Smooth muscle cell of the brain vasculature (primary cell): Measurements from ENCODE around the gene LMNTD2.
"Not testable (repeated sequence)": the region's sequence is repeated elsewhere in the genome, so short reads cannot be mapped to it uniquely, and the experiment has no call there.

ENCODE experiments used
- DNase-seq: peaks from one replicate; pipeline ENCODE4 v3.0.0-alpha.2; 2012; ENCODE audit warnings: low read depth, low spot score

The LMNTD2 gene

GRCh38 chr11:535210-535518 lies 25.4 kb downstream of the LMNTD2 start:
- DNase-seq = no peak

- DNase-seq = no peak
Observed at GRCh38 chr11:534396-535209, 25.9 kb downstream of the LMNTD2 start.

- DNase-seq = no peak
Observed at GRCh38 chr11:533586-534395, 26.7 kb downstream of the LMNTD2 start.

- no peak for DNase-seq
Observed at GRCh38 chr11:532986-533585, 27.5 kb downstream of the LMNTD2 start.

- DNase-seq = no peak
Observed at GRCh38 chr11:532527-532985, 28.0 kb downstream of the LMNTD2 start.

GRCh38 chr11:531919-532526 lies 28.5 kb downstream of the LMNTD2 start:
- DNase-seq = no peak

GRCh38 chr11:530960-531831 lies 29.3 kb downstream of the LMNTD2 start:
- no peak for DNase-seq

GRCh38 chr11:529728-530411 lies 30.7 kb downstream of the LMNTD2 start:
- no peak for DNase-seq

- no peak for DNase-seq
Observed at GRCh38 chr11:528815-529727, 31.5 kb downstream of the LMNTD2 start.

- DNase-seq = no peak
Observed at GRCh38 chr11:528166-528814, 32.2 kb downstream of the LMNTD2 start.

GRCh38 chr11:526192-526591 lies 34.3 kb downstream of the LMNTD2 start:
- DNase-seq = no peak

- DNase-seq = no peak
Observed at GRCh38 chr11:521177-521688, 39.3 kb downstream of the LMNTD2 start.

GRCh38 chr11:520428-521176 lies 39.9 kb downstream of the LMNTD2 start:
- DNase-seq = no peak

- DNase-seq = peak; percentile 54
Observed at GRCh38 chr11:518463-519202, 41.9 kb downstream of the LMNTD2 start.

- DNase-seq = not testable (repeated sequence)
Observed at GRCh38 chr11:516918-517685, 43.4 kb downstream of the LMNTD2 start.

- no peak for DNase-seq
Observed at GRCh38 chr11:516400-516799, 44.1 kb downstream of the LMNTD2 start.
